Glutamatergic neuron (in vitro differentiated cells): ENCODE measurements around the gene CYCS. TPM values are rescaled to one million over a fixed set of nuclear protein-coding genes. Genes with fewer than 3 reads are reported as not detected.
"Not testable (repeated sequence)": the region's sequence is repeated elsewhere in the genome, so short reads cannot be mapped to it uniquely, and the experiment has no call there.

Experiments used
- DNase-seq: peaks from one replicate; pipeline ENCODE4 v3.0.0; 2022
- H3K27ac Mint-ChIP-seq: one replicate; pipeline ENCODE4 v1.8.0; 2020; ENCODE audit warnings: mild to moderate bottlenecking, mixed read lengths, inconsistent platforms; ENCODE audit not compliant: unreplicated experiment
- H3K27me3 Mint-ChIP-seq: one replicate; pipeline ENCODE4 v1.8.0; 2020; ENCODE audit warnings: mild to moderate bottlenecking, moderate library complexity, mixed read lengths, inconsistent platforms; ENCODE audit not compliant: unreplicated experiment
- H3K36me3 Mint-ChIP-seq: one replicate; pipeline ENCODE4 v1.8.0; 2020; ENCODE audit warnings: mild to moderate bottlenecking, mixed read lengths, inconsistent platforms; ENCODE audit not compliant: unreplicated experiment
- H3K4me1 Mint-ChIP-seq: one replicate; pipeline ENCODE4 v1.8.0; 2020; ENCODE audit warnings: mild to moderate bottlenecking, low read depth, mixed read lengths, inconsistent platforms; ENCODE audit not compliant: unreplicated experiment
- H3K4me3 Mint-ChIP-seq: one replicate; pipeline ENCODE4 v1.8.0; 2020; ENCODE audit warnings: mild to moderate bottlenecking, mixed read lengths, inconsistent platforms; ENCODE audit not compliant: unreplicated experiment
- H3K9me3 Mint-ChIP-seq: one replicate; pipeline ENCODE4 v1.8.0; 2020; ENCODE audit warnings: mild to moderate bottlenecking, moderate library complexity, mixed read lengths, inconsistent platforms; ENCODE audit not compliant: unreplicated experiment
- total RNA-seq: library from RNA; stranded (reverse); fragmentation: NEBNext Ultra II Directional; extraction: Animal tissue kit (Norgen Biotek cat#: 25700); gene quantifications from one replicate; pipeline ENCODE4 v1.2.1, GENCODE V29; 2021; ENCODE audit not compliant: unreplicated experiment
- TF ChIP-seq, protein P1 (sequence below): fragments of 200-600 bp; sonication (generic); IDR thresholded peaks from one replicate; pipeline ENCODE4 v1.5.0; 2021; ENCODE audit not compliant: partially characterized antibody, unreplicated experiment

Gene CYCS
- total RNA-seq, 1 donor from 2014 or later = 127 TPM

DNA sequence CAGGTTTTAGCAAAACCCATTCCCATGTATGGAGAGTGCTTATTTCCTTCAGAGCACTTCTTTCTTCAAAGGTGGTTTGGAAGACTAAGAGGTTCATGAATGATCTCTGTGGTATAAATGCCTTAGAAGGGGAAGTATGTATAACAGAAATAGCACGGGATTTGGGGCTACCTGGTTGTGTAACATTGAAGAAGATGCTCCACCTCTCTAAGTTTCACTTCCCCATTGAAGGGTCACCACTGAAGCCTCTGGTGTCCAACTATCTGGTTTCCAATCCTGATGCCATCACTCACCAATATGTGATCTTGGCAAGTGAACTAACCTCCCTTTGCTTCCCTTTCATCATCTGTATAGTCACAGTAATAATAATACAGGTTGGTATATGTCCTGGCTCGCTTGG is 37.2 kb downstream of the CYCS start:
- DNase-seq = no peak
- Mint-ChIP-seq H3K36me3 (no peaks in the 10 kb centered on the region), H3K4me3 (no peak overlapping the region), H3K4me1 (peaks cover 13% of the 10 kb centered on the region), H3K9me3 (peaks cover 4% of the 10 kb centered on the region), H3K27ac (no peak overlapping the region), H3K27me3 (peaks cover 2% of the 10 kb centered on the region)
- TF ChIP-seq, protein P1, sequence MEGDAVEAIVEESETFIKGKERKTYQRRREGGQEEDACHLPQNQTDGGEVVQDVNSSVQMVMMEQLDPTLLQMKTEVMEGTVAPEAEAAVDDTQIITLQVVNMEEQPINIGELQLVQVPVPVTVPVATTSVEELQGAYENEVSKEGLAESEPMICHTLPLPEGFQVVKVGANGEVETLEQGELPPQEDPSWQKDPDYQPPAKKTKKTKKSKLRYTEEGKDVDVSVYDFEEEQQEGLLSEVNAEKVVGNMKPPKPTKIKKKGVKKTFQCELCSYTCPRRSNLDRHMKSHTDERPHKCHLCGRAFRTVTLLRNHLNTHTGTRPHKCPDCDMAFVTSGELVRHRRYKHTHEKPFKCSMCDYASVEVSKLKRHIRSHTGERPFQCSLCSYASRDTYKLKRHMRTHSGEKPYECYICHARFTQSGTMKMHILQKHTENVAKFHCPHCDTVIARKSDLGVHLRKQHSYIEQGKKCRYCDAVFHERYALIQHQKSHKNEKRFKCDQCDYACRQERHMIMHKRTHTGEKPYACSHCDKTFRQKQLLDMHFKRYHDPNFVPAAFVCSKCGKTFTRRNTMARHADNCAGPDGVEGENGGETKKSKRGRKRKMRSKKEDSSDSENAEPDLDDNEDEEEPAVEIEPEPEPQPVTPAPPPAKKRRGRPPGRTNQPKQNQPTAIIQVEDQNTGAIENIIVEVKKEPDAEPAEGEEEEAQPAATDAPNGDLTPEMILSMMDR = no peak

DNA sequence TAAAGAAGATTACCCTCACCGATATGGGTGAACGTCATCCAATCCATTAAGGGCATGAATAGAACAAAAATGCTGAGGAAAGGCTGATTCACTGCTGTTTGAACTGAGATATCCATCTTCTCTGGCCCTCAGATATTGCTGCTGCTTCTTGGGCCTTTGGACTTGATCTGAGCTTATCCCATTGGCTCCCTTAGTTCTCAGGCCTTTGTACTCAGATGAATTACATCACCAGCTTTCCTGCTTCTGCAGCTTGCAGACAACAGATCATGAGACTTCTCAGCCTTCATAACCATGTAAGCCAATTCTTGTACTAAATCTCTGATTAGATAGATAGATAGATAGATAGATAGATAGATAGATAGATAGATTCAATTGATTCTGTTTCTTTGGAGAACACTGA is 40.2 kb downstream of the CYCS start:
- Mint-ChIP-seq H3K27ac (no peak overlapping the region), H3K27me3 (no peaks in the 10 kb centered on the region), H3K4me3 (no peak overlapping the region)

DNA sequence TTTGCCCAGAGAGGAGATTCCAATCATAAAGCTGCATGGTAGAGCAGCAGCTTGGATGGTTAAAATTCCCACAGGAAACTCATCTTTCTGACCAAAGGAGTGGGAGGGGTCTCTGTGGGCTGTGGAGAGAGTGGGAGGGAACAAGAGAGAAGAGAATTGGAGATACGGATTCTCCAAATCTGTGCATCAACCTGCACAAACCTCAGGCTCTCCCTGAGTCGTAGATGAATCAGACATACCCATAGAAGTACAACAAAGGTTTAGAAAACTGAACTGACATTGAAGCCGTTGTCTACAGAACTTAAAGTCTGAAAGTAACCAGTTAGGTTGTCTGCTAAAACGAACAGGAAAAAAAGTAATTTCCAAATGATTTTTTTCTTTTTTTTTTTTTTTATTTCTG is 41.9 kb downstream of the CYCS start:
- no peaks in the 10 kb centered on the region for H3K36me3 Mint-ChIP-seq
- no peak for DNase-seq
- no peak overlapping the region for H3K27ac Mint-ChIP-seq
- H3K9me3 Mint-ChIP-seq = no peaks in the 10 kb centered on the region
- no peak overlapping the region for H3K4me3 Mint-ChIP-seq
- no peaks in the 10 kb centered on the region for H3K4me1 Mint-ChIP-seq
- TF ChIP-seq, protein P1 = no peak
- H3K27me3 Mint-ChIP-seq = no peaks in the 10 kb centered on the region

More for the DNA sequence above, 40.2 kb downstream of the CYCS start:
- DNase-seq = no peak
- Mint-ChIP-seq H3K36me3 (no peaks in the 10 kb centered on the region), H3K9me3 (no peaks in the 10 kb centered on the region), H3K4me1 (no peaks in the 10 kb centered on the region)
- TF ChIP-seq, protein P1 = no peak

DNA sequence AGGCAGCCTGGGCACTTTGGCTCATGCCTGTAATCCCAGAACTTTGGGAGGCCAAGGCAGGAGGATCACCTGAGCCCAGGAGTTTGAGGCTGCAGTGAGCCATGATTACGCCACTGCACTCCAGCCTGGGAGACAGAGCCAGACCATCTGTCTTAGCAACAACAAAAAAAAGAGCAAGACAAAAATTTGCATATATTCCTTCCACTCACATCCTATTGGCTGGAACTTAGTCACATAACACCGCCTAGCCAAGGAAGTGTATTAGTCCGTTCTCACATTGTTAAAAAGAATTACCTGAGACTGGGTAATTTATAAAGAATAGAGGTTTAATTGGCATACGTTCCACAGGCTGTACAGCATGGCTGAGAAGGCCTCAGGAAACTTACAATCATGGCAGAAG is 43.0 kb downstream of the CYCS start:
- not testable (repeated sequence) for H3K36me3 Mint-ChIP-seq, H3K27ac Mint-ChIP-seq, H3K4me3 Mint-ChIP-seq, H3K27me3 Mint-ChIP-seq, H3K4me1 Mint-ChIP-seq, H3K9me3 Mint-ChIP-seq, DNase-seq

DNA sequence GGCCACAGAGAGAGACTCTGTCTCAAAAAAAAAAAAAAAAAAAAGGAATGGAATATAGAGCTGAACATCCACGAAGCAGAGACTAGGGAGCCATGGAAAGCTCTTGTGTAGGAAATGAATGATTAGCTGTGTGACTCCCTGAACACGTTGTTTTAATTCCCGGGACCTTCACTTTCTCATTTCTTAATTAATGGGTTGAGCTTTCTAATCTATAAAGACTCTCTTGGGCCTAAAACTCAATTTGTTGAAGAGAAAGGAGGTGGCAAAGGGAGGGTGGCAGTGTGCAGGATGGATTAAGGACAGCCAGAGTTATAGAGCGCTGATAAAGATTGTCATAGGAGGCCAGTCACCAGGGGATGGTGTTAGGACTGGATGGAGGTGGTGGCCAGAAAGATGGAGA is 48.0 kb downstream of the CYCS start:
- no peak for DNase-seq
- no peaks in the 10 kb centered on the region for H3K9me3 Mint-ChIP-seq
- no peak overlapping the region for H3K27ac Mint-ChIP-seq
- H3K4me3 Mint-ChIP-seq = no peak overlapping the region
- H3K4me1 Mint-ChIP-seq = no peaks in the 10 kb centered on the region
- peaks cover 4% of the 10 kb centered on the region for H3K36me3 Mint-ChIP-seq
- H3K27me3 Mint-ChIP-seq = peaks cover 2% of the 10 kb centered on the region
- TF ChIP-seq, protein P1 = no peak

DNA sequence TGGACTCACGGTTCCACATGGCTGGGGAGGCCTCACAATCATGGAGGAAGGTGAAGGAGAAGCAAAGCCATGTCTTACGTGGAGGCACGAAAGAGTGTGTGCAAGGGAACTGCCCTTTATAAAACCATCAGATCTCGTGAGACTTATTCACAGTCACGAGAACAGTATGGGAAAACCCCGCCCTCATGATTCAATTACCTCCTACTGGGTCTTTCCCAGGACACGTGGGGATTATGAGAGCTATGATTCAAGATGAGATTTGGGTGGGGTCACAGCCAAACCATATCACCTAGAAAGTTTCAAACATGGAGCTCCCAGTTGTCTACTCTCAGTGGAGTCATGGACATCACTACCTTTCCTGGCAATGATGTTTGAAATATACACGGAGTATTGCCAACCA is 49.6 kb downstream of the CYCS start:
- H3K36me3 Mint-ChIP-seq = peaks cover 4% of the 10 kb centered on the region
- H3K4me1 Mint-ChIP-seq = no peaks in the 10 kb centered on the region
- TF ChIP-seq, protein P1 = no peak
- no peaks in the 10 kb centered on the region for H3K9me3 Mint-ChIP-seq
- no peak overlapping the region for H3K27ac Mint-ChIP-seq
- no peak for DNase-seq
- H3K27me3 Mint-ChIP-seq = peaks cover 2% of the 10 kb centered on the region
- H3K4me3 Mint-ChIP-seq = no peak overlapping the region
